ENCODE results near the gene RBM33. TPM values are rescaled to one million over a fixed set of nuclear protein-coding genes. Genes with fewer than 3 reads are reported as not detected.
"Not testable (repeated sequence)": the region's sequence is repeated elsewhere in the genome, so short reads cannot be mapped to it uniquely, and the experiment has no call there.

Gene RBM33
- total RNA-seq, 1 donor from 2014 or later: 62.8 TPM

GRCh38 chr7:155815332-155816191 is 171.1 kb downstream of the RBM33 start:
- H3K9me3 ChIP-seq: no peaks in the 10 kb centered on the region
- H3K36me3 ChIP-seq: no peaks in the 10 kb centered on the region
- H3K27me3 ChIP-seq: peaks cover 42% of the 10 kb centered on the region
- H3K4me1 ChIP-seq: peaks cover 7% of the 10 kb centered on the region
- peak; percentile 64 for TF ChIP-seq CTCF (IDR thresholded peaks at IDR 0.05)
- peak; percentile 84 for ATAC-seq
- peak; percentile 89 for DNase-seq
- H3K4me3 ChIP-seq: no peak overlapping the region
- H3K27ac ChIP-seq: no peak overlapping the region
- intact Hi-C loops (cut with DNase I): loop anchor here (10.0 kb wide), 1 partner anchor 659 kb away; no protein-coding TSS in a partner anchor

GRCh38 chr7:155816192-155816508 is 171.7 kb downstream of the RBM33 start:
- Histone ChIP-seq H3K9me3 (no peaks in the 10 kb centered on the region), H3K4me1 (peaks cover 6% of the 10 kb centered on the region), H3K4me3 (no peak overlapping the region), H3K27me3 (peaks cover 36% of the 10 kb centered on the region), H3K36me3 (no peaks in the 10 kb centered on the region), H3K27ac (no peak overlapping the region)
- intact Hi-C loops (cut with DNase I): loop anchor here (10.0 kb wide), 1 partner anchor 659 kb away; no protein-coding TSS in a partner anchor
- no peak for TF ChIP-seq CTCF (IDR thresholded peaks at IDR 0.05)
- ATAC-seq (no peak), DNase-seq (no peak)

GRCh38 chr7:155816996-155817395 is 172.5 kb downstream of the RBM33 start:
- TF ChIP-seq CTCF (IDR thresholded peaks at IDR 0.05): no peak
- no peak overlapping the region for H3K27ac ChIP-seq
- H3K4me3 ChIP-seq: no peak overlapping the region
- H3K9me3 ChIP-seq: no peaks in the 10 kb centered on the region
- peaks cover 28% of the 10 kb centered on the region for H3K27me3 ChIP-seq
- no peak for ATAC-seq
- H3K4me1 ChIP-seq: peaks cover 4% of the 10 kb centered on the region
- no peaks in the 10 kb centered on the region for H3K36me3 ChIP-seq
- intact Hi-C loops (cut with DNase I): loop anchor here (10.0 kb wide), 1 partner anchor 658 kb away; no protein-coding TSS in a partner anchor
- no peak for DNase-seq

- H3K4me1 ChIP-seq, H3K27ac ChIP-seq, H3K4me3 ChIP-seq, H3K36me3 ChIP-seq, DNase-seq, ATAC-seq, H3K9me3 ChIP-seq: not testable (repeated sequence)
- peaks cover 24% of the 10 kb centered on the region for H3K27me3 ChIP-seq
- intact Hi-C loops (cut with DNase I): loop anchor here (10.0 kb wide), 1 partner anchor 657 kb away; no protein-coding TSS in a partner anchor
Measured at GRCh38 chr7:155817515-155817914, 173.1 kb downstream of the RBM33 start.

GRCh38 chr7:155818154-155818819 is 173.8 kb downstream of the RBM33 start:
- peaks cover 16% of the 10 kb centered on the region for H3K27me3 ChIP-seq
- no peak overlapping the region for H3K27ac ChIP-seq
- H3K4me1 ChIP-seq: no peaks in the 10 kb centered on the region
- TF ChIP-seq CTCF (IDR thresholded peaks at IDR 0.05): no peak
- ATAC-seq (no peak), DNase-seq (peak; percentile 63)
- no peak overlapping the region for H3K4me3 ChIP-seq
- intact Hi-C loops (cut with DNase I): loop anchor here (10.0 kb wide), 1 partner anchor 657 kb away; no protein-coding TSS in a partner anchor
- no peaks in the 10 kb centered on the region for H3K9me3 ChIP-seq
- no peaks in the 10 kb centered on the region for H3K36me3 ChIP-seq

GRCh38 chr7:155818820-155819168 is 174.3 kb downstream of the RBM33 start:
- no peak for DNase-seq
- Histone ChIP-seq H3K9me3 (no peaks in the 10 kb centered on the region), H3K4me1 (no peaks in the 10 kb centered on the region), H3K36me3 (no peaks in the 10 kb centered on the region), H3K4me3 (no peak overlapping the region), H3K27ac (no peak overlapping the region), H3K27me3 (peaks cover 11% of the 10 kb centered on the region)
- no peak for ATAC-seq
- no peak for TF ChIP-seq CTCF (IDR thresholded peaks at IDR 0.05)
- intact Hi-C loops (cut with DNase I): loop anchor here (10.0 kb wide), 1 partner anchor 656 kb away; no protein-coding TSS in a partner anchor
